Trophoblast cell (in vitro differentiated cells and primary cell): Measurements from ENCODE around the gene SH3TC2.

ENCODE experiments used
- DNase-seq, 2 donors: peaks; one replicate each; pipeline ENCODE4 v3.0.0-alpha.2; 2016
- H2AFZ ChIP-seq: 2 replicates; pipeline ENCODE4 v1.6.1; 2013; ENCODE audit warnings: low read length, moderate library complexity, mild to moderate bottlenecking; ENCODE audit not compliant: insufficient read depth, poor library complexity
- H2AK5ac ChIP-seq: 2 replicates; pipeline ENCODE4 v1.6.1; 2013; ENCODE audit warnings: mild to moderate bottlenecking, low read length
- H2BK120ac ChIP-seq: 2 replicates; pipeline ENCODE4 v1.6.1; 2013; ENCODE audit warnings: low read length, mild to moderate bottlenecking, moderate library complexity; ENCODE audit not compliant: insufficient read depth, poor library complexity
- H2BK12ac ChIP-seq: 2 replicates; pipeline ENCODE4 v1.6.1; 2013; ENCODE audit warnings: mild to moderate bottlenecking, low read length, moderate library complexity
- H2BK5ac ChIP-seq: 2 replicates; pipeline ENCODE4 v1.6.1; 2013; ENCODE audit warnings: low read length, low read depth, moderate library complexity, mild to moderate bottlenecking; ENCODE audit not compliant: poor library complexity
- H3K14ac ChIP-seq: 2 replicates; pipeline ENCODE4 v1.6.1; 2013; ENCODE audit warnings: mild to moderate bottlenecking, low read length
- H3K18ac ChIP-seq: 2 replicates; pipeline ENCODE4 v1.6.1; 2013; ENCODE audit warnings: mild to moderate bottlenecking, low read length
- H3K23ac ChIP-seq: 2 replicates; pipeline ENCODE4 v1.6.1; 2013; ENCODE audit warnings: low read length
- H3K27ac ChIP-seq: 2 replicates; pipeline ENCODE4 v1.5.1; 2013; ENCODE audit warnings: low read depth, mild to moderate bottlenecking, inconsistent platforms, low read length, moderate library complexity
- H3K27me3 ChIP-seq: 2 replicates; pipeline ENCODE4 v1.6.1; 2013; ENCODE audit warnings: inconsistent platforms, mild to moderate bottlenecking, low read length, moderate library complexity; ENCODE audit not compliant: insufficient read depth
- H3K36me3 ChIP-seq, 2 experiments: 1 replicate in 1 of 2; 2 replicates in 1 of 2; pipeline ENCODE4 v1.6.1; 2013; ENCODE audit warnings: low read length in 2 of 2, mild to moderate bottlenecking in 2 of 2, moderate library complexity in 1 of 2; ENCODE audit not compliant: insufficient read depth in 2 of 2, control insufficient read depth in 1 of 2
- H3K4ac ChIP-seq: 2 replicates; pipeline ENCODE4 v1.6.1; 2013; ENCODE audit warnings: low read depth, mild to moderate bottlenecking, low read length, moderate library complexity
- H3K4me1 ChIP-seq, 2 experiments: 1 replicate in 1 of 2; 2 replicates in 1 of 2; pipeline ENCODE4 v1.6.1; 2013; ENCODE audit warnings: low read length in 2 of 2, mild to moderate bottlenecking in 2 of 2, moderate library complexity in 1 of 2; ENCODE audit not compliant: insufficient read depth in 2 of 2, control insufficient read depth in 1 of 2
- H3K4me2 ChIP-seq: 2 replicates; pipeline ENCODE4 v1.6.1; 2013; ENCODE audit warnings: inconsistent platforms, mild to moderate bottlenecking, low read length, moderate library complexity
- H3K4me3 ChIP-seq: 2 replicates; pipeline ENCODE4 v1.5.1; 2013; ENCODE audit warnings: mild to moderate bottlenecking, low read depth, low read length, inconsistent platforms
- H3K79me1 ChIP-seq: one replicate; pipeline ENCODE4 v1.6.1; 2013; ENCODE audit warnings: low read length
- H3K79me2 ChIP-seq: 2 replicates; pipeline ENCODE4 v1.6.1; 2013; ENCODE audit warnings: low read length, mild to moderate bottlenecking; ENCODE audit not compliant: control insufficient read depth, insufficient read depth, poor library complexity
- H3K9ac ChIP-seq: 2 replicates; pipeline ENCODE4 v1.6.1; 2013; ENCODE audit warnings: mild to moderate bottlenecking, low read length
- H3K9me3 ChIP-seq: 2 replicates; pipeline ENCODE4 v1.6.1; 2013; ENCODE audit warnings: low read depth, mild to moderate bottlenecking, control low read depth, inconsistent platforms, low read length; ENCODE audit not compliant: insufficient read depth
- H4K12ac ChIP-seq: 2 replicates; pipeline ENCODE4 v1.6.1; 2013; ENCODE audit warnings: low read depth, mild to moderate bottlenecking, low read length, moderate library complexity
- H4K8ac ChIP-seq: 2 replicates; pipeline ENCODE4 v1.6.1; 2013; ENCODE audit warnings: low read depth, mild to moderate bottlenecking, low read length, moderate library complexity
- H4K91ac ChIP-seq: one replicate; pipeline ENCODE4 v1.6.1; 2013; ENCODE audit warnings: low read depth, mild to moderate bottlenecking, low read length, moderate library complexity
- WGBS: extraction: QIAGEN DNeasy Blood & Tissue Kit; methylation state at CpG from one replicate; pipeline ENCODE4 v1.1.7; 2013; ENCODE audit warnings: missing lambda C conversion rate; ENCODE audit not compliant: insufficient read length, insufficient coverage; ENCODE audit errors: extremely low coverage; 5-methylcytosine and 5-hydroxymethylcytosine counted together

SH3TC2 gene

GRCh38 chr5:149013796-149014195 is 49.1 kb downstream of the SH3TC2 start:
- Histone ChIP-seq H3K9ac (no peak overlapping the region), H3K27me3 (no peaks in the 10 kb centered on the region), H2BK12ac (no peak overlapping the region), H3K4me1 (peaks cover 2 to 4% of the 10 kb centered on the region in 2 experiments), H3K27ac (no peak overlapping the region), H4K12ac (no peak overlapping the region), H3K23ac (no peak overlapping the region), H3K18ac (no peak overlapping the region), H2BK5ac (no peak overlapping the region), H3K4me3 (no peak overlapping the region), H2AK5ac (no peak overlapping the region), H3K79me2 (no peaks in the 10 kb centered on the region), H3K4me2 (no peak overlapping the region), H2BK120ac (no peak overlapping the region), H4K8ac (no peak overlapping the region), H3K14ac (no peak overlapping the region), H3K4ac (no peak overlapping the region), H3K36me3 (no peaks in the 10 kb centered on the region), H4K91ac (no peak overlapping the region), H3K79me1 (no peaks in the 10 kb centered on the region), H2AFZ (no peak overlapping the region), H3K9me3 (peaks cover 2% of the 10 kb centered on the region)
- no peak for DNase-seq
- WGBS: no CpG with 5 or more reads among the region's 2 CpGs

GRCh38 chr5:149012350-149012749 is 50.5 kb downstream of the SH3TC2 start:
- H4K8ac ChIP-seq: no peak overlapping the region
- no CpG with 5 or more reads among the region's 5 CpGs for WGBS
- H2AFZ ChIP-seq: no peak overlapping the region
- H2AK5ac ChIP-seq: no peak overlapping the region
- no peak overlapping the region for H2BK12ac ChIP-seq
- DNase-seq: no peak
- no peak overlapping the region for H3K14ac ChIP-seq
- no peak overlapping the region for H4K91ac ChIP-seq
- no peak overlapping the region for H3K27ac ChIP-seq
- H4K12ac ChIP-seq: no peak overlapping the region
- peaks cover 2 to 4% of the 10 kb centered on the region in 2 experiments for H3K4me1 ChIP-seq
- no peak overlapping the region for H3K4me2 ChIP-seq
- no peak overlapping the region for H3K23ac ChIP-seq
- H3K4me3 ChIP-seq: no peak overlapping the region
- no peak overlapping the region for H3K9ac ChIP-seq
- no peak overlapping the region for H2BK120ac ChIP-seq
- H3K79me2 ChIP-seq: no peaks in the 10 kb centered on the region
- H3K9me3 ChIP-seq: peaks cover 2% of the 10 kb centered on the region
- H3K27me3 ChIP-seq: no peaks in the 10 kb centered on the region
- no peaks in the 10 kb centered on the region for H3K79me1 ChIP-seq
- H3K18ac ChIP-seq: no peak overlapping the region
- H3K4ac ChIP-seq: no peak overlapping the region
- no peak overlapping the region for H2BK5ac ChIP-seq
- no peaks in the 10 kb centered on the region for H3K36me3 ChIP-seq

DNA sequence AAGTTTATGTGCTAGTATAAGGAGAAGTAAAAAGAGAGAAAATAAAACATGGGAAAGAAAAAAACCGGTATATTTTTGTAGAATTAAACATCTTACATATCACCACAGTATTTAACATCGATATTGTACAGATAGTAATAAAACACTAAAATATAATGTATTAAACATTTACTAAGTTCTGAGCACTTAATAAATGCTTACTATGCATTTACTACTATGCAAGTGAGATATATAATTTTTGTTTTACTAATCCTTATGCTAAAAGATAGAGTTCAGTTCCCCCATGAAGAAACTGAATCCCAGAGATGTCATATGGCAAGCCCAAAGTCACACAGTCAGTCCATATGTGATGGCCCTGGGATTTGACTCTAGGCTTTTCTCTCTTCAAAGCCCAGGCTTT is 51.1 kb downstream of the SH3TC2 start:
- Histone ChIP-seq H3K4me1 (peaks cover 2 to 4% of the 10 kb centered on the region in 2 experiments), H2AK5ac (no peak overlapping the region), H3K4ac (no peak overlapping the region), H2AFZ (no peak overlapping the region), H3K27ac (no peak overlapping the region), H3K4me2 (no peak overlapping the region), H3K9me3 (peaks cover 2% of the 10 kb centered on the region), H4K8ac (no peak overlapping the region), H4K12ac (no peak overlapping the region), H3K36me3 (no peaks in the 10 kb centered on the region), H2BK5ac (no peak overlapping the region), H3K23ac (no peak overlapping the region), H3K79me2 (no peaks in the 10 kb centered on the region), H4K91ac (no peak overlapping the region), H3K14ac (no peak overlapping the region), H3K79me1 (no peaks in the 10 kb centered on the region), H3K9ac (no peak overlapping the region), H3K4me3 (no peak overlapping the region), H3K18ac (no peak overlapping the region), H2BK120ac (no peak overlapping the region), H2BK12ac (no peak overlapping the region), H3K27me3 (no peaks in the 10 kb centered on the region)
- WGBS: no CpG with 5 or more reads among the region's 2 CpGs
- DNase-seq: no peak

DNA sequence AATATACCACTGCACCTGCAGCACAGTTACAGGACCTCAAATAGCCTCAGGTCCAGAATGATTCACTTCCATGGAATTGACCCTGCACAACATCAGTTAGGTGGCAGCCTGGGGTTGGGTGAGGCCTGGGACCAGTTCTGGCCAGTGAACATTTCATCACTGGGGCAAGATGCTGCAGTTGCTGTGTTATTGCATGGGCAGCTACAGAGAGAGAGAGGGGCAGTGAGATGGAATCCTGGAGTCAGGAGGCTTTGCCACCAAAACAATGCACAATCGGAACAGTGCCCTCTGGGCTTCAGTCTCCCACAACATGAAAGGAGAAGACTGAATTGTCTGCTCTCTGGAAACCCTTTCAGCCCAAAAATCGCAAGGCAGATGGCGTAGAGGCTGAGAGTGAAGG is 51.8 kb downstream of the SH3TC2 start:
- peaks cover 2 to 4% of the 10 kb centered on the region in 2 experiments for H3K4me1 ChIP-seq
- no peak overlapping the region for H3K4me2 ChIP-seq
- H3K79me2 ChIP-seq: no peaks in the 10 kb centered on the region
- H3K14ac ChIP-seq: no peak overlapping the region
- H2AFZ ChIP-seq: no peak overlapping the region
- no peak overlapping the region for H3K4me3 ChIP-seq
- H3K36me3 ChIP-seq: no peaks in the 10 kb centered on the region
- DNase-seq: peak; percentile 74 to 81
- H2BK120ac ChIP-seq: no peak overlapping the region
- H2BK12ac ChIP-seq: no peak overlapping the region
- H2AK5ac ChIP-seq: no peak overlapping the region
- H3K27ac ChIP-seq: no peak overlapping the region
- no peak overlapping the region for H4K91ac ChIP-seq
- H4K12ac ChIP-seq: no peak overlapping the region
- no peaks in the 10 kb centered on the region for H3K79me1 ChIP-seq
- no peak overlapping the region for H4K8ac ChIP-seq
- H3K9ac ChIP-seq: no peak overlapping the region
- H2BK5ac ChIP-seq: no peak overlapping the region
- no peak overlapping the region for H3K4ac ChIP-seq
- no peak overlapping the region for H3K18ac ChIP-seq
- H3K27me3 ChIP-seq: no peaks in the 10 kb centered on the region
- H3K9me3 ChIP-seq: peaks cover 2% of the 10 kb centered on the region
- no CpG with 5 or more reads among the region's 3 CpGs for WGBS
- no peak overlapping the region for H3K23ac ChIP-seq
